Measurements from ENCODE around the gene NKAIN2. TPM values are rescaled to one million over a fixed set of nuclear protein-coding genes. Genes with fewer than 3 reads are reported as not detected.

NKAIN2 gene
- total RNA-seq, 1 donor from 2014 or later: 0.56 TPM

GRCh38 chr6:124768224-124768623 lies 964.6 kb downstream of the NKAIN2 start:
- H3K9me3 Mint-ChIP-seq (ENCODE audit: unreplicated experiment): no peaks in the 10 kb centered on the region
- no peaks in the 10 kb centered on the region for H3K36me3 Mint-ChIP-seq (ENCODE audit: unreplicated experiment)
- no peak for TF ChIP-seq CTCF (IDR thresholded peaks at IDR 0.05; ENCODE audit: partially characterized antibody, unreplicated experiment)
- peaks cover 21% of the 10 kb centered on the region for H3K4me1 Mint-ChIP-seq (ENCODE audit: low read depth, unreplicated experiment)
- no peaks in the 10 kb centered on the region for H3K27me3 Mint-ChIP-seq (ENCODE audit: unreplicated experiment)
- H3K4me3 Mint-ChIP-seq (ENCODE audit: unreplicated experiment): no peak overlapping the region
- no peak overlapping the region for H3K27ac Mint-ChIP-seq (ENCODE audit: unreplicated experiment)
- no peak for DNase-seq

GRCh38 chr6:124769811-124770544 lies 966.3 kb downstream of the NKAIN2 start:
- no peak for TF ChIP-seq CTCF (IDR thresholded peaks at IDR 0.05; ENCODE audit: partially characterized antibody, unreplicated experiment)
- no peaks in the 10 kb centered on the region for H3K27me3 Mint-ChIP-seq (ENCODE audit: unreplicated experiment)
- no peak overlapping the region for H3K4me3 Mint-ChIP-seq (ENCODE audit: unreplicated experiment)
- peaks cover 21% of the 10 kb centered on the region for H3K4me1 Mint-ChIP-seq (ENCODE audit: low read depth, unreplicated experiment)
- no peaks in the 10 kb centered on the region for H3K36me3 Mint-ChIP-seq (ENCODE audit: unreplicated experiment)
- H3K27ac Mint-ChIP-seq (ENCODE audit: unreplicated experiment): peak overlapping the region; percentile 6
- no peak for DNase-seq
- no peaks in the 10 kb centered on the region for H3K9me3 Mint-ChIP-seq (ENCODE audit: unreplicated experiment)

- H3K27me3 Mint-ChIP-seq (ENCODE audit: unreplicated experiment): no peaks in the 10 kb centered on the region
- no peak for TF ChIP-seq CTCF (IDR thresholded peaks at IDR 0.05; ENCODE audit: partially characterized antibody, unreplicated experiment)
Measured at GRCh38 chr6:124770784-124771183, 967.1 kb downstream of the NKAIN2 start.

GRCh38 chr6:124772733-124773319 lies 969.2 kb downstream of the NKAIN2 start:
- Mint-ChIP-seq H3K4me1 (ENCODE audit: low read depth, unreplicated experiment) (peaks cover 21% of the 10 kb centered on the region), H3K9me3 (ENCODE audit: unreplicated experiment) (no peaks in the 10 kb centered on the region), H3K27ac (ENCODE audit: unreplicated experiment) (no peak overlapping the region), H3K4me3 (ENCODE audit: unreplicated experiment) (no peak overlapping the region), H3K36me3 (ENCODE audit: unreplicated experiment) (no peaks in the 10 kb centered on the region), H3K27me3 (ENCODE audit: unreplicated experiment) (no peaks in the 10 kb centered on the region)
- no peak for TF ChIP-seq CTCF (IDR thresholded peaks at IDR 0.05; ENCODE audit: partially characterized antibody, unreplicated experiment)
- no peak for DNase-seq

More at GRCh38 chr6:124770784-124771183, 967.1 kb downstream of the NKAIN2 start:
- no peak overlapping the region for H3K27ac Mint-ChIP-seq (ENCODE audit: unreplicated experiment)
- DNase-seq: no peak
- no peak overlapping the region for H3K4me3 Mint-ChIP-seq (ENCODE audit: unreplicated experiment)
- no peaks in the 10 kb centered on the region for H3K36me3 Mint-ChIP-seq (ENCODE audit: unreplicated experiment)
- no peaks in the 10 kb centered on the region for H3K9me3 Mint-ChIP-seq (ENCODE audit: unreplicated experiment)
- peaks cover 21% of the 10 kb centered on the region for H3K4me1 Mint-ChIP-seq (ENCODE audit: low read depth, unreplicated experiment)

GRCh38 chr6:124775121-124775520 lies 971.5 kb downstream of the NKAIN2 start:
- H3K27ac Mint-ChIP-seq (ENCODE audit: unreplicated experiment): no peak overlapping the region
- no peaks in the 10 kb centered on the region for H3K36me3 Mint-ChIP-seq (ENCODE audit: unreplicated experiment)
- DNase-seq: no peak
- no peaks in the 10 kb centered on the region for H3K27me3 Mint-ChIP-seq (ENCODE audit: unreplicated experiment)
- TF ChIP-seq CTCF (IDR thresholded peaks at IDR 0.05; ENCODE audit: partially characterized antibody, unreplicated experiment): no peak
- H3K4me1 Mint-ChIP-seq (ENCODE audit: low read depth, unreplicated experiment): peaks cover 7% of the 10 kb centered on the region
- H3K9me3 Mint-ChIP-seq (ENCODE audit: unreplicated experiment): no peaks in the 10 kb centered on the region
- no peak overlapping the region for H3K4me3 Mint-ChIP-seq (ENCODE audit: unreplicated experiment)

Data from glutamatergic neuron (in vitro differentiated cells).